ENCODE measurements around the gene GIMAP8.
A peak's percentile ranks its signal among the peaks of the same experiment; 100 is the strongest.

GIMAP8 gene

DNA sequence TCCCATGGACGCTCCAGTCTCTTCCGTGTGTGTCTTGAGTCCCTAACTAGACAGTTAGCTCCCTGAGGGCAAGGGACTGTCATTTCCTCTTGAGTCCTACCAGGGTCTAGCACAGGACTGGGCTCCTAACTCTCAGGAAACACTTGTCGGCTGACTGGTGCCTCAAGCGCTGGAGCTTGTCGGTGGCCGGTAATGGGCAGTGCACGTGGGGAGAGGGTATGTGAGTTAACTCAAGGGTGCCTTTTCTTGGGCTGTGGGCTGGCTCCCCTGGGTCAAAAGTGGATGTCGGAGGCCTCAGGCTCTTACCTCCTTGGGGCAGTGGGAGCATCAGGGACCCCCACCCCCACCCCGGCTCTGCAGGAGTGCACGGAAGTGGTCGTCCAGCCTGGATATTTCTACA, 38.4 kb upstream of the GIMAP8 start:
- no peak for DNase-seq

DNA sequence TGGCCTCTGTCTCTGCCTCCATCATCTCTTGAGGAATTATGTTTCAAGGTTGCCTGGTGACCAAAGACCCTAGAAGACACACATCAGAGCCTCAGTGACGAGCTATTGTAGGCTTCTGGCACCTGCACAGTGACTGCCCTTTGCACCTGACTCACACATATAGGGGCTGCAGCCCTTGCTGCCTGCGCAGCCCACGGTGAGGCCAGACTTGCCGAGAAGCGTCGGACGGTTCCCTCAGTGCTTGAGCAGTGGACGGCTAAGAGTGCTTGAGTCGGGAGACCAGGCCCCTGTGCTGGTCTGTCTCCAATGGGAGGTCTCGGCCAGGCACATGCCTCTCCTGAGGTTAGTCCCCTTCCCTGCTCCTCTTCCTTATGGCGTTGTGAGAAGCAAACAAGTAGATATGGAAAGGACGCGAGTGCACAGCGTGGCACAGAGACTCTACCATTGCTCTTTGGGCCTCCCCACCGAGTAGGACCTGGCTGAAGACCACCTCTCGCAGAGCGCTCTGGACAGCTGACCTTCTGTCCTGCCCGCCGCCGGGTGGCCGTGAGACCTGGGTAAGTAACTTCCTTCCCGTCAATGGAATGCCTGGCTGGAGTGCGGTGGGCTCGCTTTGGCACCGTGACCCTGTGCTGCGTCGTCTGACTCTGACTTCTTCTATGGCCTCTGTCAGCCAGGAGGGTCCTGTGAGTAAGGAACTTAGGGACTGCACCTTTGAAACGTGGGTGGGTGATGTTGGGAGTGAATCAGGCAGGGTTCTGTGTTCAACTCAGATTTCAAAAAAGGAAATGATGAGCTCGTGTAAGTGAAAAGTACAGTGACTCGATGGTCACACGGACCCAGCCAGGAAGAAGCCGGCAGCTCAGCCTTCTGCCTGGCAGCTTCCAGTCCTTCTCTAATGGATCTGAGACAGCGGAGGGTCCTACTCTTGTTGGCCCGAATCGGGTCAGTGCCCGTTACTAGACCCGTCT, 37.6 kb upstream of the GIMAP8 start:
- DNase-seq: no peak

GRCh38 chr7:150413640-150414081, 36.8 kb upstream of the GIMAP8 start:
- no peak for DNase-seq

DNA sequence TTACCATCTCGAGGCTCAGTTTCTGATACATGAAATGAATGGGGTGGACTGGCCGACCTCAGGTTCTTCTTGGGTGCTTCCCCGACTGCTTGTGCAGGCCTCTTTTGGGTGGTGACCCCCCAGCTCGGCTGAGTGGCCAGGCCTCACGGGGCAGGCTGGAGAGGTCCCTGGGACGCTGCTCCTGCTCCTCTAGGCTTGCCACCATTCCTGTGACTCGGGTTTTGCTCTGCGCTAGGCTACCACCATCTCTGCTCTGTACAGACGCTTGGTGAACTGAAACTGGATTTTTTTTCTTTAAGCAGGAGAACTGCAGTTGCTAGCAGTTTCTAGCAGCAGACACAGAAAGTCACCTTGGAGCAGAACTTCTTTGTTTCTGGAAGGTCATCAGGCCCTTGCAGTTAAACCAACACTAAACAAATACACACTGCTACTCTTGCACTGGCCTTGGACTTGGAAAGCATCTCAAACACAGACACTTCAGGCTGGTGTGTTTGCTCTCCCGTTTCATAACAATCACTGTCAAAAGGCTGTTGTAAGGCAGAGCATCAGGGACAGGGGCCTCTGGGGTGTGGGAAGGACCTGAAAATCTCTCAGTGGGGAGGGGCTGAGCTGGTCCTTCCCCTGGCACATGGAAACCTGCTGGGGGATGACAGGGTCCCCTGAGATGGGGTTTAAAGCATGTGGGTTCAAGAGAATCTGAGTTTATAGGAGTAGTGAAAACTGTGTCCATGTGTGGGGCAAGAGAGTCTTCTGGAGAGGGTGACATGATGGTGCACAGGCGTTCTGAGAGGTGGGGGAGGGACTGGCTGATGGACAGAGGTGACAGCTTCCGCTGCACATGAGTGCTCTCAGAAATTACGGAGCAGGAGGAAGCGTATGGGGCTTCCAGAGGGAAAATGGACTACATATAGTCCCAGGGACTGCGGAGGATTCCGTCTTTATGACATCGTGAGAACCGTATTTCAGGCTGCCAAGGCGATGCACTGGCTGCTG, 35.0 kb upstream of the GIMAP8 start:
- no peak for DNase-seq

GRCh38 chr7:150417239-150417638, 33.2 kb upstream of the GIMAP8 start:
- DNase-seq: no peak

DNA sequence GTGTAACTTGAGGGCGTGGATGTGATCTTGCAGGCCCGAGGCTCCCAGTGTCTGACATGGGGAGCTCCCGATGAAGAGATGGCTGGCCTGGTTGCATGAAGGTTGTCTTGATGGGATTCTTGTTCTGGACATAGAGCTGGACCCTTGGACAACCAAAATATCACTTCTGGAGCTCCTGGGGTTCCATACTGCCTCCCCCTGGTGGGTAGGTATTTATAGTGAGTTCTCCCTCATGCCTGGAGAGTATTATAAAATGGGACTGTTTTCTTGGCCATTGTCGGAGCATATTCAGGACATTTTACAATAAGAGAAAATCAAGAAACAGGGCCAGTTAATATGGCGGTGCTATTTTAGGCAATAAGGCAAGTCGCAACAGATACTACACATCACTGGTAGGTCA, 32.6 kb upstream of the GIMAP8 start:
- no peak for DNase-seq

DNA sequence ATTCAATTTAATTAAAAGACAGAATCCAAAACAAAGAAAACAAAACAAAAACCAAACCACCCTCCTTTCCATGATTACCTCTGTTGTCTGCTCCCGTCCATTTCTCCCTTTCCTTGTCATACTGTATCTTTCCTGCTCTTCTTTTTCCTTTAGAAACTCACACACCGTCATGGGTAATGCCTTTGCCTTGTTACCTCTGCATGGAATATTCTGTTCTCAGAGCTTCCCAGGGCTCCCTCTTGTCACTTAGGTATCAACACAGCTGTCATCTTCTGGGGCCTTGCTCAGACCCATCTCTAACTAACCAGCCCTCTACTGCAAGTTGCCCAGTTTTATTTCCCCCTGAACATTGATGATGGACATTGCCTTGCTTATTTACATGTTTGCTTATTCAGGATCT, 30.2 kb upstream of the GIMAP8 start:
- no peak for DNase-seq

DNA sequence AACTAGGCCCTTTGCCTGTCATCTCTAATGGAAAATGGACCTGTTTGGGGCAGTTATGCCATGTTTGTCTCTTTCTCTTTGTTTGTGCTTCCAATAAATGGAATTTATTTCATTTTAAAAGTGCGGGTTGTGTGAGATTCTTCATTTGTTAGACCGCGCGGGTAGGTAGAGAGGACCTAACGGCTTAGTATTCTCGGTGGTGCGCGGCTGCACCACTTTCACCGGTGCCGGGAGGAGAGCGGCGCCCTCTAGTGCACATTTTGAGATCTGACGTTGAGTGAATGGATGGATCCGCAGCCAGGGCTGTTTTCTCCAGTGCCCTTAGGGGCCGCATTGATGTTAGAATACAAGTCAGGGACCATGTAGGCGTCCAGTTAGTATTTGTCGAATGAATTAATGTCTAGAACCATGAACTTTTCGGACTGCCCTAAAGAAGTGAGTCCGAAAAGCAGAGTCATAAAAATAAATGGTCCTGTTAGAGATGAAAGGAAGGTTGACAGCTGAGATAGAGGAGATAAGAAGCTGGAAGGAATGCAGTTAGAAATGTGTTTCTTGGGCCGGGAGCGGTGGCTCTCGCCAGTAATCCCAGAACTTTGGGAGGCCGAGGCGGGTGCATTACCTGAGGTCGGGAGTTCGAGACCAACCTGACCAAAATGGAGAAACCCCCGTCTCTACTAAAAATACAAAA, 29.3 kb upstream of the GIMAP8 start:
- peak; percentile 85 to 88 for DNase-seq

GRCh38 chr7:150421831-150422230, 28.6 kb upstream of the GIMAP8 start:
- DNase-seq: no peak

DNA sequence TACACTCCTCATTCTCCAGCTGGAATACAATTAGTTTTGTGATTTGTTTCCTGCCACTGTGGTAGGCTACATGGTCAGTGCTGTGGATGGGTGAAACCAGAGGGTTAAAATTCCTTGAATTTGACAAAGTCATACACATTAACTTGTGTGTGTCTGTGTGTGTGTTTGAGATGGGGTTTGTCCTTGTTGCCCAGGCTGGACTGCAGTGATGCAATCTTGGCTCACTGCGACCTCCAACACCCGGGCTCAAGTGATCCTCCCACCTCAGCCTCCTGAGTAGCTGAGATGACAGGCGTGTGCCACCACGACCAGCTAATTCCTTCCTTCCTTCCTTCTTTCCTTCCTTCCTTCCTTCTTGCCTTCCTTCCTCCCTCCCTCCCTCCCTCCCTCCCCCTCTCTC, 24.8 kb upstream of the GIMAP8 start:
- DNase-seq: no peak

DNA sequence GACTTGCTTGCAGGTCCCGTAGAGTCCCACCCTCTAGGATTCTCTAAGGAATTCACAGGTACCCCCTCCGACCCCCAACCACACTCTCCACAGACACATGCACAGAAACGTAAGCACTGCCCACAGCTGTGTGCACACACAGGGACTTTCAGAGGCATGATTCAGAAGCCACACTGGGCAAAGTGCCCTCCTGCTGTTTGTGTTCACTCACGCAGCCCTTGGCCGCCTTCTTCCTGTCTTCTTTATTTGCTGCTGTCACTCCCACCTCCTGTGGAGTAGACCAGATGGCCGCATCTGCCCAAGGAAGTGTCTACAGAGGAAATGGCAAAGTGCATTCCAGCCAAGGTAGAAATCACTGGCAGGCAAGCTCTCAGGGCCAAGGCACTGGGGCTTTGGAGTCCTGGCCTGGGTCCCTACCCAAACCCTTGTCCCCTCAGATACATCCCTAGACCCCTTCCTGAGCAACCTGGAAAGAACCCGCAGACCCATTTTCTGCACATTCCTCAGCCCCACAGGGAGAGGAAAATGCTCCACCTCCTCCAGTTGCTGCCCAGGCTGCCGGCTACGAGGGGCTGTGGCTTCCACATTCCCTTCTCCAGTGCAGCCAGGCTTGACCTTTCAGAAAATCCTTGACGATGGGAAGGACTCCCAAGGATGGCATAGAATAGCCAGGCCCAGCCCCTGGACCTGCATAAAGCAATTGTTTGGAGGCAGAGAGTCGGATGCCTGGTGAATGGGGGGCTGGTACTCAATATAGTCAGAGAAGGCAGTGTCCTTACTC, 21.6 kb upstream of the GIMAP8 start:
- DNase-seq: no peak

DNA sequence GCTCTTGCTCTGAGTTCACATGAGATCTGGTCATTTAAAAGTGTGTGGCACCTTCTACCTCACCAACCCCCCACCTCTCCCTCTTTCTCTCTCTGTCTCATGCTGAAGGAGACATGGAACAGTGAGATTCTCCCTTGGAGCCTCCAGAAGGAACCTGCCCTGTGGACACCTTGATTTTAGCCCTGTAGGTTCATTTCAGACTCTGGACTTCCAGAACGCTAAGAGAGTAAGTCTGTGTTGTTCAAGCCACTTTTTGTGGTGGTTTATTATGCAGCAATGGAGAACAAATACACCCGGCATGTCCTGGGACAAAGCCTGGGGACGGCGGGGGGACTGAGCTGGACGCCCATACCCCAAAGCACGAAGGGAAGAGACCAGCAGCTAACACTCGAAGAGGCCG, 20.7 kb upstream of the GIMAP8 start:
- no peak for DNase-seq

DNA sequence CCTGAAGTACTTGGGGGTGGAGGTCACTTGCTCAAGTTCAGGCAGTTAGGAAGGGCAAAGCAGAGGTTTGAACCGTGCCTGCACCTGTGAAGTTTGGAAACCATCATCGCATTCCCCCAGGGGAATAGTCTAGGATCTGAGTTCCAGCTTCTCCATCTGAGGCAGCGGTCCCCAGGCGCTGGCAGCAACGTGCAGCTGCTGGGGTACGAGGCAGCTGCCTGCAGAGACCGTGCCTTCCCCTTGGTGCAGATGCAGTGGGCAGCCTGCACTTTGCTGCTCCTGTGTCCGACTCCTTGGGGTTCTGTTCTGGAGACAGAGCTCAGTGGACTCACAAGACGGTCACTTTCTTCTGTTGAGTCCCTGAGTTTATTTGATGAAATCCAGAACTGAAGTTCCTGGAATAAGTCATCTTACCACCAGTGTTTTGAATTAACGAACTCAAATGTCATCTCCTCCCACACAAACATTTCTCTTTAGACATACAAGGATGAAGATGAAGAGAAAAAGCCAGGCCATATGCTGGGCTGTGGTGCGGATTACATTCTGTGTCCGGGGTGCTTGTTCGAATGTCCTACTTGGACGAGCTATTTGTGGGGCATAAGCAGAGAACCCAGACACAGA, 19.9 kb upstream of the GIMAP8 start:
- no peak for DNase-seq

DNA sequence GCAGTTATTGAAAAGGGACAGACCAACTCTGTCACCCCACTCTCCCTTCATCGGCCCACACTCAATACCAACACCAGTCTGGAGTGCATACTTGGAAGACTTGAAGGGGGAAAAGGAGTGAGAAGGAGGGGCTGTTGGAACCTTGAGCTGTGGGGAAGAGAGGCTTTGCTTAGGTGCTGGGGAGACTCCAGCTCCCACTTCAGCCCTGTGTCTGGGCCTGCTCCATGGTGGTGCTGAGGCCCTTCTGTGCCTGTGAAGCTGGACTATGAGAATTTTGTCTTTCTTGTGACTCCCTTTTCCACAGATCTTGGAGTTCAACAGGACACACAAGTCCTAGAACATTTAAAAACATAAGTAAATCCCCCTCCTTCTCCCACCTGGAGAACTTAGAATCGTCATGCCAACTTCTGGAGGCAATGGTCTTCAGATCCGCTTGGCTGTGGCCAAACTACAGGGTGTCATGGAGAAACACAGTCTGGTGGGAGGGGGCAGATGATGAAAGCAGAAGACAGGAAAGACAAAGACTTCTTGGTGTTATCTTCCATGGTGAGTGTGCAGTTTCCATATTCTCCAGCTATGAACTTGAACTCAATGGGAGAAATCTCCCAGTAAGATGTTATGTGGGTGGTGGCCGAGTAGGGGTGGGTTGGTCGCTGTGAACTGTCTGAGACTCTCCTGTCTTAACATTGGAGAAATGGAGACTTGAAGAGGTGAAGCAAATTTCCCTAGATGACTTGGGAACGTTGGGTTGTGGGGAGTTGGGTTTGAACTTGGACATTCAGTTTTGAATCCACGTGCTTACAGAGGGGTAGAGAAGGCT, 18.4 kb upstream of the GIMAP8 start:
- no peak for DNase-seq

GRCh38 chr7:150432915-150433892, 17.2 kb upstream of the GIMAP8 start:
- DNase-seq: no peak

DNA sequence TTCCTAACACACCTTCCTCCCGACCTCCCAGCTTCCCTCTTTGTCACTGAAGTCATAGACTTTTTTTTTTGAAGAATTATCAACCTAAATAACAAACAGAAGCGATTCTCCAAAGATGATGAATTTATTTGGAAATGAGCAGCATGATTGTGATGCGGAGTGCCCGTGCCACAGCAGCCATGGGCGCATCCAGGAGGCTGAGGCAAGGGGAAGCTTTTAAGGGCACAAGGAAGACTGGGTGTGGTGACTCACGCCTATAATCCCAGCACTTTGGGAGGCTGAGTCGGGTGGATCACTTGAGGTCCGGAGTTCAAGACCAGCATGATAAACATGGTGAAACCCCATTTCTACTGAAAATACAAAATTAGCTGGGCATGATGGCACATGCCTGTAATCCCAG, 16.2 kb upstream of the GIMAP8 start:
- DNase-seq: no peak

GRCh38 chr7:150435047-150435389, 15.4 kb upstream of the GIMAP8 start:
- no peak for DNase-seq

- peak in 1 of 2 donors; percentile 80 for DNase-seq
These were observed 14.9 kb upstream of the GIMAP8 start for GRCh38 chr7:150435390-150436073.

- no peak for DNase-seq
These were observed 10.5 kb upstream of the GIMAP8 start for GRCh38 chr7:150439967-150440366.
